Left renal pelvis (tissue), 4 donors: ENCODE results near the gene KASH5. TPM values are rescaled to one million over a fixed set of nuclear protein-coding genes. Genes with fewer than 3 reads are reported as not detected.

Source experiments
- DNase-seq, 4 donors: peaks; one replicate each; pipeline ENCODE4 v3.0.0-alpha.2; 2013; ENCODE audit warnings: low read depth in 4 of 4, low spot score in 3 of 4
- polyA plus RNA-seq, 4 donors: library from polyadenylated mRNA; unstranded; fragments of 120-200 nt; gene quantifications; one replicate each; pipeline ENCODE4 v1.2.1, GENCODE V29; 2013; ENCODE audit not compliant: insufficient read length in 4 of 4

Gene KASH5, protein sequence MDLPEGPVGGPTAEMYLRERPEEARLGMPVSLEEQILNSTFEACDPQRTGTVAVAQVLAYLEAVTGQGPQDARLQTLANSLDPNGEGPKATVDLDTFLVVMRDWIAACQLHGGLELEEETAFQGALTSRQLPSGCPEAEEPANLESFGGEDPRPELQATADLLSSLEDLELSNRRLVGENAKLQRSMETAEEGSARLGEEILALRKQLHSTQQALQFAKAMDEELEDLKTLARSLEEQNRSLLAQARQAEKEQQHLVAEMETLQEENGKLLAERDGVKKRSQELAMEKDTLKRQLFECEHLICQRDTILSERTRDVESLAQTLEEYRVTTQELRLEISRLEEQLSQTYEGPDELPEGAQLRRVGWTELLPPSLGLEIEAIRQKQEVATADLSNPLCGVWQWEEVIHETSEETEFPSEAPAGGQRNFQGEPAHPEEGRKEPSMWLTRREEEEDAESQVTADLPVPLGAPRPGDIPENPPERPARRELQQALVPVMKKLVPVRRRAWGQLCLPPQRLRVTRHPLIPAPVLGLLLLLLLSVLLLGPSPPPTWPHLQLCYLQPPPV
- under 1 TPM in 1 of 4 donors, not detected in 3; 0.32 TPM for polyA plus RNA-seq

DNA sequence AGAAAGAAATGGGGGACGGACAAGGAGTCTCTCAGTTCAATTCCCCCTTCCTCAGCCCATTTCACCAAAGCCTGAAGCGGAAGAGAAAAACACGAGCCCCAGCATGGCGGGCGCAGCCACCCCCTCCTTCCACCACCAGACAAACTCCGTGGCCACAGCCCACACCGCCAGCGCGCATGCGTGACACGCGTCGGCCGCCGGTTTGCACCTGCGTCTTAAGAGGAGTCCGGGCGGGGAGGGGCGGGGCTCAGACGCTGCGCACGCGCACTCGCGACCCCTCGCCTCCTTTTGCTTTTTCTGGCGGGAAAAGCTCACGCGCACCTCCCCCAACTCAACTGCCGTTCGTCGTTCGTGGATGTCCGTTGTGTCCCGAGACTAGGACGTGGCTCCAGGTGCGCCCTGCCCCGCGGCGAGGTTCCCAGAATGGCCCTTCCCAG is at the start of gene KASH5:
Gene KASH5, plus strand, starts transcription at position 314 of the 437 bp plus-strand sequence. CDS start 2,635 bp downstream, outside the sequence.
- DNase-seq = peak in 1 of 4 donors; percentile 40

GRCh38 chr19:49338691-49339300 is 49.3 kb upstream of the KASH5 start:
- peak in 2 of 4 donors; percentile 56 to 67 for DNase-seq

GRCh38 chr19:49339301-49340068 is 48.6 kb upstream of the KASH5 start:
- peak in 3 of 4 donors; percentile 73 to 87 (median 78) for DNase-seq

DNA sequence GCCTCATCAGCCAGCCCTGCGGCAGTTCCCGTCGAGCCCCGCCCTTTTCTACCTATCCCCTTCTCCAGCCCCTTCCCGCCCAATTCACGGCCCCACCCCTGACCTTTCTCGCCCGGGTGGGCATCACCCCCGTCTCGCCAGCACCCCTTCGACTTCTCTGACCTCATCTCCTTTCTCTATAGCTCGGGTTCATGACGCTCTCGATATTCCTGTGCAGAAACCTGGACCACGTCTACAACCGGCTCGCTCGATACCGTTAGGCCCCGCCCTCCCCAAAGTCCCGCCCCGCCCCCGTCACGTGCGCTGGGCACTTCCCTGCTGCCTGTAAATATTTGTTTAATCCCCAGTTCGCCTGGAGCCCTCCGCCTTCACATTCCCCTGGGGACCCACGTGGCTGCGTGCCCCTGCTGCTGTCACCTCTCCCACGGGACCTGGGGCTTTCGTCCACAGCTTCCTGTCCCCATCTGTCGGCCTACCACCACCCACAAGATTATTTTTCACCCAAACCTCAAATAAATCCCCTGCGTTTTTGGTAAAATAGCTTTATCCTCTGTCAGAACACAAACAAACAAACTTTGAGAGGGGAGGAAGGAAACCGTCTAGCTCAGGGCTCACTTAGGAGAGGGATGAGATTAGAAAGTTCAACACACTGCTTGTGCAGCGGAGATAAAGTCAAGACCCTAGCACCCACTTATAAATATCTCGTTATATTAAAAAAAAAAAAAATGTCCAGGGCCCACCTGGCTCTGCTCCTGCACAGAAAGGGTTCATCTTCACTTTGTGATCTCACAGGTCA is 47.8 kb upstream of the KASH5 start:
- DNase-seq = no peak

DNA sequence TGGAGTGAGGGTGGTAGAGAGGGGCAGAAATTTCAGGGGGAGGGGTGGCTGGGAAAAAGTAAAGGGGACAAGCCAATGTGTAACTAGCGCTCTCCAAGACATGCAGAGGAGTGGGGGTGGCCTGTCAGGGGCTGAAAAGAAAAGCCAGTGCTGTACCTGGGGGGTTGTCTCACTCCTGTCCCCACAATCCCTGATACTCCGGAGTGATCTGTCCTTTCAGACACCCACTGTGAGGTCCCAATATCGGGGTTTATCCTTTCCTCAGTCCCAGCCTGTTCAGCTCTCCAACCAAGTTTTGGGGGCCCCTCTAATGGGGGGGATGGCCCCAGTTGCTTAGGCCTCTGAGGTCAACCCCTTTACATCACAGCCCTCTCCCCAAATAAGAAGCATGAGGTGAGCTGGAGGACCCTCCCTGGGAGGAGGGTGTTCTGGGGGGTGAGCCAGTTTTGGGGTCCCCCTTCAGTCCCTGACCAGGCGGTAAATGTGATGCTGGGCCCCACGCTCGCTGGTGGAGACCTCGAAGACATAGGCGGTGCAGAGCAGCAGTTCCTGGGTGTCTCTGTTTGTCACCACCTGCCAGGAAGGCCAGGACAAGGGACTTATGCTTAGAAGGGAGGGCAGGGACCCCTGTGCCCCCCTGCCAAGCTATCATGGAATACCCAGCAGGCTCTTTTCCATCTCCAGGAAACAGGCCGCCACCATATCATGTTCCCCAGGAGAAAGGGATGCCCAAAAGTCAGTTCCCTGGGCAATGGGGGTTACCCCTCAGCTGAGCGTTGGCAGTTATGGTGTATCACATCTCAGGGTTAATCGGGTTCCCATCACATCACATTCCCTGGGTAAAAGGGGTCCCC is 47.0 kb upstream of the KASH5 start:
- DNase-seq = no peak

DNA sequence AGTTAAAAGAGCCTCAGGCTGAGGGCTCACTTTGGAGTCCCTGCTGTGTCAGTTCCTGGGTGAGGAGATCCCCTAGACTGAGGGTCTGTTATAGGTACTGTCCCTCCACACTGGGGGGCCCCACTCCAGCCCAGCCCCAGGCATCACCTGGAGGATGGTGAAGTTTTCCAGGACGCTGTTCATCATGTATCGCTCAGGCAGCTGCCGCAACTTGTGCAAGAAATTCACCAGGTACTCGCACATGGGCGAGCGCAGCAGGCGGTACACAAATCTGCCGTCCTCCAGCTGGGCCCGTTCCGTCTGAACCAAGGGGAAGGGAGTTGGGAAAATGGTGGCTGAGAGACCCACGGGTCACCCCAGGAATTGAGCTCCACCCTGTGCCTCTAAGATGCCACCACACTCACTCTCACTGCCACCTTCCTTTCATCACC is 45.7 kb upstream of the KASH5 start:
- no peak for DNase-seq

- no peak for DNase-seq
Observed at GRCh38 chr19:49343123-49343522, 44.9 kb upstream of the KASH5 start.

DNA sequence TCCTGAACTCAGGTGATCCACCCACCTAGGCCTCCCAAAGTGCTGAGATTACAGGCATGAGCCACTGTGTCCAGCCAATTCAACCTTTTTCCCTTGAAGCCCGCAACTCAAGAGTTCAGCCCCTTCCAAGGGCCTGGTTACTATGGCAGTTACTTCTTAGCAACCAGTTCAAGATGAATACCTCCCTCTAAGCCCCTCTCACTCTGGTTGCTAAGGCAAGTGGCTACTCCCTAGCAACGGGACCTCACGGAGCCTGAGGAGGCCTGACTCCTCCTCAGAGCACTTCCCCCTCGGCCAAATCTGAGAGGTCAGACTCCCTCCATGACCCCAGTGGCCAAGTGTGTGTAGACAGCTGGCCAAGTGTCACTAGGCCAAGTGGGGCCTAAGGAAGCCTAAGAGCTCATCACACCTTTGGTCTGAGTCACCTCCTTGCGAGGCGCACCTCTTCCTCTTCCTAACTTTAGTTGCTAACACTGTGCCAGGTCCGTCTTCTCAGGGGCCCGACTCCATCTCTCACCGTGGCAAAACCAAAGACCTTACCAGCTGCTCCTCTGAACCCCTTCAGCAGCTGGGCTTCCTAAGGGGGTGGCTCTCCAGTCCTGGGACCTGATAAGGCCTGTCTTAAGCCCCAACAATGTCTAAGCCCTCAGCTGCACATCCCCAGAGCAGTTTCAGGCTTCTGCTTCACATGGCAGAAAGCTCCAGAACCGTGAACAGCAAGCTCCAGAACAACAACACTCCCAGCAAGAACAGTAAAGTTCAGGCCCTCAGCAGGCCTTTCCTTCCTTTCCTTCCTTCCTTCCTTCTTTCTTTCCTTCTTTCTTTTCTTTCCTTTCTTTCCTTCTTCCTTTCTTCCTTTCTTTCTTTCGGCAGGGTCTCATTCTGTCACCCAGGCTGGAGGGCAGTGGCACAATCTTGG is 43.3 kb upstream of the KASH5 start:
- no peak for DNase-seq

DNA sequence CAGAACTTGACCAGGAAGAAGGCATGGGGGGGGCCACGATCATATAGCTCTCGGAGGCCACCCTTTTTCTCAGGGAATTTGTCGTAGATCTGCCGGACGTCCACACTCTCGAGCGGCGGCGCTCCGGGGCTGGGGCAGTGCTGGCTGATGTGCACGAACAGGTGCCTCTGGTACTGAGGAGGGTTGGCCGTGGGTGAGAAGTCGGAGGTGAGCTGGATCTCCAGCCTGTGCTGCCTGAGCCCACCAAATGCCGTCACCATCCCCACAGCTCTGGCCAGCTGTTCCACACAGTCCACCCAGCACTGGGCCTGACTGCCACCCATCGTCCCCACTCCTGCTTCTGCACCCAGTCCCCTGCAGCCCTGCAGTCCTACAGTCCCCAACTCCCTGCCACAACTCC is 40.9 kb upstream of the KASH5 start:
- no peak for DNase-seq

DNA sequence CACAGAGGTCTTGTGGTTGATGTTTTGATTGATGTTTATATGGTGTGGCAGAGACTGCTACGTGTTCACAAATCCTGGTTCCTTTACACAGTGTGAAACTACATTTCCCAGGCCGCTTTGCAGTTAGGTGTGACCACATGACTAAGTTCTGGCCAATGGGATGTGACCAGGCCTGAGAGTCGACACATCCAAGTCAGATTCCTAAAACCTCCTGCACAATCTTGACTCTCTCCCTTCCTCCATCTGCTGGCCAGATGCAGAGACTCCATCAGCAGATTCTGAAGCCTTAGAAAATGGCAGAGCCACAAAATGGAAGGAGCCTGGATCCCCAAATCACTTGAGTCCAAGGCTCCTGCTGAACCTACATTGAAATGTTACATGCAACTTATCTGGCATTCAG is 40.2 kb upstream of the KASH5 start:
- no peak for DNase-seq

GRCh38 chr19:49348305-49349189 is 39.5 kb upstream of the KASH5 start:
- DNase-seq = no peak

DNA sequence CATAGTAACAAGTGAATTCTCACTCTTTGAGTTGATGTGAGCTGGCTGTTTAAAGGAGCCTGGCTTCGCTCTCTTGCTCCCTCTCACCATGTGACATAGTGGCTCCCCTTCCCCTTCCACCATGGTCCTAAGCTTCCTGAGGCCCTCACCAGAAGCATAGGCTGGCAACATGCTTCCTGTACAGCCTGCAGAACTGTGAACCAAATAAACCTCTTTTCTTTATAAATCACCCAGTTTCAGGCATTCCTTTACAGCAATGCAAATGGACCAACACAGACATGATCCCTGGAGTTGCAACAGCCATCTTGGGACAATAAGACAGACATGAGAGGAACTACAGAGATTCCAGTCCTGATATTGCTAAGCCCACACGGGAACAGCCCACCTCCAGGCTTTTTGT is 38.5 kb upstream of the KASH5 start:
- DNase-seq = no peak

- DNase-seq = no peak
Observed at GRCh38 chr19:49355909-49356353, 32.1 kb upstream of the KASH5 start.

GRCh38 chr19:49356382-49356781 is 31.7 kb upstream of the KASH5 start:
- DNase-seq = no peak

DNA sequence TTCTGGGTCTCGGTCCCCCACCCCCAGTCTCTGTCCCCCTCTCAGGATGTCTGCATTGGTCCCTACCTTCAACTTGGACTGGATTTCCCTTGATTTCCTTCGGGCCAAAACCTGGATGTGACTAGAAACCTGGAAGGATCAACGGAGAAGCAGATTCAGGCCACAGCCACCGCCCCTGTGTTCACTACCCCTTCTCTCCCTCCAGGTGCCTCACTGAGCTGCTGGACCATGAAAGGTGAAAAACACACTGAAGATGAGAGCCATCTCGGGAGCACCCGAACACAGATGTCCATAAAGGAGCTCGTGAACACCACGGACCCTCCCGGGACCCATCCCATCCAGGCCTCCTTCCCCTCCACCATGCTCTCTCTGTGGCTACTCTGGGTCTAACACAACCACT is 30.9 kb upstream of the KASH5 start:
- DNase-seq = no peak

DNA sequence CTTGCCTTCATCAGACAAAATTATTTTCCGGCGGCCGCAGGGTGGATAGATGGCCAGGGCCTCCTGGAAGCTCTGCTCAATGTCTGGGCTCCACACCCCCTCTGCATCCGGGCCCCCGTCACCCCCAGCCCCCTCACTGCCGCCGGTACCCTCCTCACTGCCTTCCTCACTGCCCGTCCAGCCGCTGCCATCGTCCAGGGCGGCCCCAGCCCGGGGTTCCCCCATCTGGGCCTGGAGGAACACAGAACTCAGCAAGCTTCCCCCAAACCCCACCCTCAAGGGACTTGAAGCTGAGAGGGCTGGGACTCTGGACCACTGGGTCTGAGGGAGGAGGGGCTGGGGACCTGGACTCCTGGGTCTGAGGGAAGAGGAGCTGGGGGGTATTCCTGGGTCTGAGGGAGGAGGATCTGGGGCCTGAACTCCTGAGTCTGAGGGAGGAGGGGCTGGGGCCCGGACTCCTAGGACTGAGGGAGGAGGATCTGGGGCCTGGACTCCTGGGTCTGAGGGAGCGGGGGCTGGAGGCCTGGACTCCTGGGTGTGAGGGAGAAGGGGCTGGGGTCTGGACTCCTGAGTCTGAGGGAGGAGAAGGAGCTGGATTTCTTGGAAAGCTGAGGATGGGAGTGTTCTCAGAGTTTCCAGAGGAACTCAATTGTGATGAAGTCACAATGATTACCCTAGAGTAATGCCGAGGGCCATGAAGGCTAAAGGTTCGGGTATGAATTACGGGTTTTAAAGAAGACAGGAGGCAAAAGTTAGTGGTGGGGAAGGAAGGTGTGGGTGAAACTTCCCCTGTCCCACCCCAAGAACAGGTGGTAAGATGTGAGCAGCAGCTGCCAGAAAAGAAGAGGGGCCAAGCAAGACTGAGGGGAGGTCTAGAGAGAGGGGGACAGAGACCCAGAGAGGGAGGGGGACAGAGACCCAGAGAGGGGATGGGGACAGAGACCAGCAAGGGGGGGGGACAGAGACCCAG is 27.9 kb upstream of the KASH5 start:
- DNase-seq = no peak
